Amniotic epithelial cell (primary cell): ENCODE data around the gene GAPVD1.
A peak's percentile ranks its signal among the peaks of the same experiment; 100 is the strongest.
"Not testable (repeated sequence)": the region's sequence is repeated elsewhere in the genome, so short reads cannot be mapped to it uniquely, and the experiment has no call there.

Experiments used
- DNase-seq: peaks from one replicate; pipeline ENCODE4 v3.0.0-alpha.2; 2010; ENCODE audit warnings: low read depth

The GAPVD1 gene

DNA sequence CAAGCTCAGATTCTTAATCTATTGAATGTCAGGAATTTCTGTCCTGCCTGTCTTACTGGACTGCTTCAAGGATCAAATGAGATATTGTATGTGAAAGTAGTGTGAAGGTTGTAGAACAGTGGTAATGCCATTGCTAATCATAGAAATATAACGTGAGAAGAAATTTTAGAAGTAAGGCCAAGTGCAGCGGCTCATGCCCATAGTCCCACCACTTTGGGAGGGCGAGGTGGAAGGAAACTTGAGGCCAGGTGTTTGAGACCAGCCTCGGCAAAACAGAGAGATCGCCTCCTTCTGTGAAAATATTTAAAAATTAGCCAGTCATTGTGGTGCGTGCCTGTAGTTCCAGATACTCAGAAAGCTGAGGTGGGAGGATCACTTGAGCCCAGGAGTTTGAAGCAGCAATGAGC lies 15.4 kb upstream of the GAPVD1 start:
- no peak for DNase-seq

DNA sequence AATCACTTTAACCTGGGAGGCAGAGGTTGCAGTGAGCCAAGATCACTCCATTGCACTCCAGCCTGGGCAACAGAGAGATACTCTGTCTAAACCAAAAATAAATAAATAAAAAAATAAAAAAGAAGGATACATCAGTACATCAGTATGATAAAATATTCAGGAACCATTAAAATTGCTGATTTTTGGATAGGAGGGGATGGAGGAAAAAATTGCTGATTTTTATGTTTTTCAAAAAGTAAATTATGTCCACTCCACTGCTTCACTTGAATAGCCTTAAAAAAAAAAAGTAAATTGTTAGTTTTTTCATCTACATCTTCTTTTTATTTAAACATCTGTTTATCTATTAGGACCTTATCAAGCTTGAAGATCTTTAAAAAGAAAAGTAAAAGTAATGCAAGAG lies 7.4 kb upstream of the GAPVD1 start:
- DNase-seq = no peak

DNA sequence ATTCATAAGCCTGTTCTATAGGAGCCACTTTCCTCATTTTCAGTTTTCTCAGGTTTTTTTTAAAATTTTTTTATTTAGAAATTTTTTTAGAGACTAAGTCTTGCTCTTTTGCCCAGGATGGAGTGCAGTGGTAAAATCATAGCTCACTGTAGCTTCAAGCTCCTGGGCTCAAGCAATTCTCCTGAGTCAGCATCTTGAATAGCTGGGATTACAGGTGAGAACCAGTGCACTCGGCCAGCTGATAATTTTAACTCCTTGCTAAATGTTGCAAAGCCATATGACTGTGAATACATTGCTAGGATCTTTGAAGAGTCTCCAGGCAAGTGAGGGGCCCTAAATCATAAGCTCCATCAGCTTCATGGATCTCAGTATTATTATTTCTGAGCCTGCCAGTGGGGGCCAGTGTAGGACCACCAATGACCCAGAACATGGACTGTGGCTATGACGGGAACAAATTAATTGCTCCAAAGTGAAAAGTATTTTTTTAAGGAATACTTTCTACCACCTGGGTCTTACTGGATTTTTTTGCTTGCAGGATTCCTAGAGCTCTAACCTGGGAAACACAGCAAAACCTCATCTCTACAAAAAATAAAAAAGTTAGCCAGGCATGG lies 5.7 kb upstream of the GAPVD1 start:
- no peak for DNase-seq

DNA sequence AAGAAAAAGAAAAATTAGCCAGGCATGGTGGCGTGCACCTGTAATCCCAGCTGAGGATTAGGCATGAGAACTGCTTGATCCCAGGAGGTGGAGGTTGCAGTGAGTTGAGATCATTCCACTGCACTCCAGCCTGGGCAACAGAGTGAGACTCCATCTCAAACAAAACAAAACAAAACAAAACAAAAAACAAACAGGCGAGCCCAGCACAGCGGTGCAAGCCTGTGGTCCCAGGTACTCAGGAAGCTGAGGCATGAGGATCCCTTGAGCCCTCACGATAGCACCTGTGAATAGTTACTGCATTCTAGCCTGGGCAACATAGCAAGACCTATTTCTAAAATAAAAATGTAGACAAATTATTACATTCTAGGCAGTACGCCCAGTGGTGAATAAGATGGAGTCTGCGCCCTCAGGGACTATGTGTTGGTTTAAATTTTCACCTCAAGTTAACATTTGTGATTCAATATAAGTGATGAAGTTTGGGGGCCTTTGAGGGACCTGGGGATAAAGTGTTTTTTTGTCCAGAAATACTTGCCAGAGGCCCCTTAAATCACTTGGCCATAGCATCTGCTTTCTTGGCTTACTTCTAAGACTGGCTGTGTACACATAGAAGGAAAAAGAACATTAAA lies 3.4 kb upstream of the GAPVD1 start:
- no peak for DNase-seq

DNA sequence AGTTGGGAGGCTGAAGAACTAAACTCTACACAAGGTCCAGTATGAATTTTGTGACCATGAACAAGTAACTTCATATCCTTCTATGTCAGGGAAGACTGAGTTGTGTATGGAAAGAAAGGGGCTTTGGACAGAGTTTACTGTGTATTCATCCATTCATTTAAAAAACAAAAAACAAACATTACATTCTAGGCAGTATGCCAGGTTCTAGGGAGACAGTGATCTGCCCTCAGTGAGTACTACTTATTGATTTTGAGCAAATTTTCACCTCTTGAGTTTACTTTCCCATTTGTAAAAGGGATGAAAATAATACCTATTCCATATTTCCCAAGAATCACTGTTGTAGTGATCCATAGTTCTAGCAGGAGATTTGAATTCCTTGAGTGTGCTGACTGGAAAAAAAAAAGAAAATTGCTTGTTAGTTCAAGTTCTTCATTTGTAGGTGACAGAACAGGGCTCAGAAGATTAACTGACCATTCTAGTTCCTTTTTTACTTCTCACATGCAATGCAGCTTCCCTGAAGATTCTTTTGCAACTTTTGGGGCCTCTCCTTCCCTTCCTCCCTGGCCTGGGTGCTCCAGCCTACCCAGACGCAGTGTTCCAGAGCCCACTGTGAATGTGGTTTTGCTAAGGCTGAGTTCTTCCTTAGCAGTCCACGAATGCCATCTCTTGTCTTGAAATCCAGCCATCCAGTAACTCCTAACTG lies 2.6 kb upstream of the GAPVD1 start:
- DNase-seq = no peak

DNA sequence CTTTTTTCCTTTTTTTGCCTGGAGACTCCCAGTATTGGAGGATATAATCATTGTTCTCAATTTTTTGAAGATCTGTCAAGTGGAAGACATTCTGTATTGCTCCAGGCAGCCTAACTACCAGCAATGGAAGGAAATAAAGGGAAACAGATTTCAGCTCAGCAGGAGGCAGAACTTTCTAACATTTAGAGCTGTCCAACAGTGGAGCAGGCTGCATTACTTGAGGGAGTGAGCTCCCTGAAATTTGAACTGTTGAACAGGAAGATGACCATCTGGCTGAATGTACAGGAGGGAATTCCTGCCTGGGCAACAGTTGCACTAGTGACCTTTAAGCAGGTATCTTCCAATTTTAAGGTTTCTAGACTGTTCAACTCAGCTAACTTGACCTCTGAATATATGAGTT lies 1.1 kb upstream of the GAPVD1 start:
- no peak for DNase-seq

DNA sequence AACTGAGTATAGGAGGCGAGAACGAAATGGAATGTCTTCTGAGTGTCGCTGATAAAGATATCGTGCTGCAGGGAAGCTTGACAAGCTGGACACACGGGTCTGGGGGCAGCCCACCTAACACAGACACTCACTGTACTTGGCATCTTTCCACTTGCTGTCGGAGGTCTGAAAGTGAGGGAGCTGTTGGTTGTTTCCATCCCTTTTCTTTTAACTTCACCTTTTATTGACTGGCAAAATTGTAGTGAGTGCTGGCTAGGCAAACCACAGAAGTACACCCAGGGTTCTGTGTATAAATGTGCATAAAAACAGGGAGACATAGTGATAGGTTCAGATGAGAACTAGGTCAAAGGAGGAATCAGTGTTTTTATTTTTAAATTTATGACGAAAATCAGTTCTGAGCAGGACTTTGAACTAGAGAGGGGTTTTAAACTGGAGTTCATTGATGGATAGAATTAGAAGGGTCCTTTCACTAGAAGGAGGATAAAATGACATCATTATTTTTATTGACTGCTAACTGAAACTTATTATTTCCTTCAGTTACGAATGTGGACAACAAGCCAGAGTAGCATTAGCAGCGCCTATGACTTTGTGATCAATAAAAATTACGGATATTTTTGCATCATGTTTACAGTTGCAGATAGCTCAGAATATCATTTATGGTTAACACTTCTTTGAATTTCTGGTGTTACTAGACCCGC lies 817 bp downstream of the GAPVD1 start:
- DNase-seq = no peak

DNA sequence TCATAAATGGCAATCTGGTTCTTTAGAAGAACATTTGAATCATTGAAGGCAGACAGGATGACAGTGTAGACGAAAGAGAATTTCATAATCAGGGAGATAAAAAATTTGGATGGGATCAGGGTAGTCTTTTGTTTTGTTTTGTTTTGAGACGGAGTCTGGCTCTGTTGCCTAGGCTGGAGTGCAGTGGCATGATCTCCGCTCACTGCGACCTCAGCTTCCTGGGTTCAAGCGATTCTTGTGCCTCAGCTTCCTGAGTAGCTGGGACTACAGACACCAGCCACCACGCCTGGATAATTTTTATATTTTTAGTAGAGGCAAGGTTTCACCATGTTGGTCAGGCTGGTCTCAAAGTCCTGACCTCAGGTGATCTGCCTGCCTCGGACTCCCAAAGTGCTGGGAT lies 2.4 kb downstream of the GAPVD1 start:
- not testable (repeated sequence) for DNase-seq

DNA sequence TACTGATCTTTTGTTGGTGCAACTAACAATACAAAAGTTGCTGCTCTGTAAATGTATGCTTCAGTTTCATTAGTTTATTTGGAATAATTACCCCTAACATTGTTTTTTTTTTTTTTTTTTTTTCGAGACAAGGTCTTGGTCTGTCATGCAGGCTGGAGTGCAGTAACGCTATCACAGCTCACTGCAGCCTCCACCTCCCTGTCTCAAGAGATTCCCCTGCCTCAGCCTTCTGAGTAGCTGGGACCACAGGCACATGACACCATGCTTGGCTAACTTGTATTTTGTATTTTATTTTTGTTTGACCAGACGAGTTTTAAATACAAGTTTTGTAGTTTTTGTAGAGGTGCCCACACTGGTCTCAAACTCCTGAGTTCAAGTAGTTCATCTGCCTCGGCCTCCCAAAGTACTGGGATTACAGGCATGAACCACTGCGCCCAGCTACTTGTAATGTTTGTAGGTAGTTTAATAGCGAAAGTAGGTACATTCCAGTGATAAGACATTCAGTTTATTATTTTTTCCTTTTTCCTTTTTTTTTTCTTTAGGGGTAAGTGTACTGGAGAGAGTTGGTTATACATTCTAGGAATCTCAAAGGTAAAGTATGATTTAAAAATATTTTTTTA lies 6.9 kb downstream of the GAPVD1 start:
- DNase-seq = no peak

DNA sequence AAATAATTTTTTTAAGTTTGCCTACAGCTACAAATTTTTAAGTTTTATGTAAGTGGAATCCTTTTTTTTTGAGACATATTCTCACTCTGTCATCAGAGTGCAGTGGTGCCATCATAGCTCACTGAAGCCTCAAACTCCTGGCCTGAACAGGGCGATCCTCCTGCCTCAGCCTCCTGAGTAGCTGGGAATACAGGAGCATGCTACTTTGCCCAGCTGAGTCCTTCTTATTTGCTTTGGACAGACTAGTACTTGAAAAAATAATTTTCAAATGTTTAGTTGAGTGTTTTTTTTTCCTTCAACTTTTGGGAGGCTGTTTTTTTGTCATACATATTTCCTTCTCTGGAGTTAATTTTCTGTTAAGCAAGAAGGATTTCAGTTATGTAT lies 7.4 kb downstream of the GAPVD1 start:
- no peak for DNase-seq

DNA sequence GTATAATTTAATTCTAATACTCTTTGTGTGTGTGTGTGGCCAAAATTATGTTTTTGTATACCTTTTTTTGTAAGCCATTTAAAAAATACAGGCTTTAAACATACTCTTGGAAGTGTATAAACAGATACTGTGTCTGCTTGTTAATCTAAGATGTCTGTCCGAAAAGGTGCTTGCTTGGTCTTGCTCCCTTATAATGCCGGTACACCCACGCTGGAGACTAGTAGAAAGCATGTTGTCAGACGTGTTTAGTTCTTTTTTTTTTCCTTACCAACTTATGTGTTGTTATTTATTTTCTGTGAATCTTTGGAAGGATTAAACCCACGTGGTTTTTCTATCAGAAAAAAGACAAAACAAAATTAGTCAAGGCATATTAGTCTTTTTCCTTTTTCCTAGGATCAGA lies 9.5 kb downstream of the GAPVD1 start:
- DNase-seq = no peak

DNA sequence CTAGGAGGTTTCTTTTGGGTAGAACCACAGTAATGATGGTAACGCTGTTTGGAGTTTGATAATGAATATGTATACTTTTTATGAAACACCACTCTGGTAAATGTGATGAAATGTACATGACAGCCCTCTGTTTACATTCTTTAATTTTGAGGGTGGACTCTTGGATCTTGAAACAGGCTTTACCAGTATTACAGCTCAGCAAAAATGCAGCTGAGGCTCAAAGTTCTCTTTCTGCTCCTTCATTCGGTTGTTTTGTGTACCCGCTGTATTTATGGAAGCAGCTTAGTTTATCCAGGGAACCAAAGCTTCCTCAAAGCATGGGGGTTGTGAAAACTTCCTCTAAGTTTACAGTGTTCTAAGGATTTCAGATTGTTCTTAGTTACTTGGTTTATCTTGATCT lies 11.1 kb downstream of the GAPVD1 start:
- DNase-seq = peak; percentile 40

DNA sequence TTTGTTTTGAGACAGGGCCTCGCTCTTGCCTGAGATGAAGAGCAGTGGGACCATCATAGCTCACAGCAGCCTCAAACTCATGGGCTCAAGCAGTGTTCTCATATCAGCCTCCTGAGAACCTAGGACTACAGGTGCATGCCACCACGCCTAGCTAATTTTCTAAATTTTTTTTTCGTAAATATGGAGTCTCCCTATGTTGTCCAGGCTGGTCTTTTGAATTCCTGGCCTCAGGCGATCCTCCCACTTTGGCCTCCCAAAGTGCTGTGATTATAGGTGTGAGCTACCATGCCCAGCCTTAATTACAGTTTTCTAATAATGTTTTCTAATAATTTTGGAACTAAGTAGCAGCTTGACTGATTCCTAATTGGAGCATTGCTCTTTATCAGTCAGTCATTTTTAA lies 15.1 kb downstream of the GAPVD1 start:
- DNase-seq = no peak

DNA sequence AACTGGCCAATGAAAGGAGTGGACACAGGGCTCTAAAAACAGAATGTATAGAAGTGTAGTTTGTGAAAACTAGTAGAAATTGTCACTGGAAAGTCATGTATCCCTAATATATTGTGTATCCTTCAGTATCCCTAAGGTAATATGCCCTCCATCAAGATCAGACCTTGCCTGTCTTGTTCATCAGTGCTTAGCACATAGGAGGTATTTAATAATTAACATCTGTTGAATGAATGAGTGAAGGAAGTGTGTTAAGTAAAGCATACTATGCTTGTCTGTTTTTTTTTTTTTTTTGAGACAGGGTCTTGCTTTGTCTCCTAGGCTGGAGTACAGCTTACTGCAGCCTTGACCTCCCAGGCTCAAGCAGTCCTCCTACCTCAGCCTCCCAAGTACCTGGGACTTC lies 15.8 kb downstream of the GAPVD1 start:
- no peak for DNase-seq

DNA sequence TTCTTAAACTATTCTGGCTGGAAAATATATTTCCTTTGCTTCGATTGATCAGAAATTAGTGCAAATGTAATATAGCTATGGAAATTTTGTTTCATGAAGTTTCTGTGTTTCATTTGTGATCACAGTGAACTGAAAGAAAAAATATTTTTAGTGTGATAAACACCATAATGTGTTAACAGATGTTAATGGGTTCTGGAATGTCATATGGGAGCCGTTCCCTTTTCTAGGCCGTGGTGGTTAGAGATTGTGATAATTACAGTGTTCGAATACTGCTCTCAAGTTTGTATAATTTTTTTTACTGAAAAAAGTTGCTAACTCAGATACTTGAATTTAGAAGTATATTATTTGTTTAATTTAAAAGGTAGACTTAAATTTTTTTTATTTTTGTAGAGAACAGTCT lies 19.3 kb downstream of the GAPVD1 start:
- no peak for DNase-seq

DNA sequence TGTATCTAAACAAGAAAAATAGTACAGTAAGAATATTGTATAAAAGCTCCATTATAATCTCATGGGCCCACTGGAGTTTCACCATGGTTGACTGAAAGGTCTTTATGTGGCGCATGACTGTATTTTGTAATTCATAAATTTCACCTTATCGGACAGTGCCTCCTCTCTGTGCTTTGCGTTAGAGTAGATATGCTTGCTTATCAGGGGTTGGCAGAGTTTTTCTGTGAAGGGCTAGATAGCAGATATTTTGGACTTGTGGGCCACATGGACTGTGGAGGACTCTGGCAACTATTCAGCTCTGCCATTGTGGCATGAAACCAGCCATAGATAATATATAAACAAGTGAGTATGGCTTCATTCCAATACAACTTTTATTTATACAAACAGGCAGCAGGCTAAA lies 23.2 kb downstream of the GAPVD1 start:
- DNase-seq = no peak

DNA sequence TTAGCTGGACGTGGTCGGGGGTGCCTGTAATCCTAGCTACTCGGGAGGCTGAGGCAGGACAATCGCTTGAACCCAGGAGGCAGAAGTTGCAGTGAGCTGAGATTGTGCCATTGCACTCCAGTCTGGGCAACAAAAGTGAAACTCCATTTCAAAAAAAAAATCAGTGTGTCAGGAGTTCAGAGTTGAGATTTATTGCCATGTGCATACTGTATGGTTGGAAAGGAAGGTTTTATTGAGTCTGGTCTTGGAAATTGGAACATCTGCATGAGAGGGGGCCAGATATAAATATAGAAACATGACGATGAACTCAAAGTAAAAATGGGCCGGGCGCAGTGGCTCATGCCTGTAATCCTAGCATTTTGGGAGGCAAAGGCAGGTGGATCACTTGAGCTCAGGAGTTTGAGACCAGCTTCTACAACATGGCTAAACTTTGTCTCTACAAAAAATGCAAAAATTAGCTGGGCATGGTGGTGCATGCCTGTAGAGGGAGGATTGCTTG lies 25.4 kb downstream of the GAPVD1 start:
- not testable (repeated sequence) for DNase-seq

DNA sequence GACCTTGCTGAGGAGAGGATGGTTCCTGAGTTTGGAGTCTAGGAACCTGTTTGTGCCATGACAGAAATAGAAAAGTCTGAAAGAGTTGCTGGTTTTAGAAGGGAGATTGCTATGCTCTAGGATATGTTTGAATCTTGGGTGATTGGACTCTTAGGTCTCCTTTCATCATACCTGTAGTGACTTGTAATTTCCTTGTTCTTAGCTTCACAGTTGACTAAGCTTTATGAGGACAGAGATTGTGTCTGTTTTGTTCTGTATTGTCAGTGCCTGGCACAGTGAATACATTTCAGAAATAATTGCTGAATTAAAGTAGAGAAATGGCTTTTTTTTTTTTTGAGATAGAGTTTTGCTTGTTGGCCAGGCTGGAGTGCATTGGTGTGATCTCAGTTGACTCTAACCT lies 31.5 kb downstream of the GAPVD1 start:
- DNase-seq = no peak

DNA sequence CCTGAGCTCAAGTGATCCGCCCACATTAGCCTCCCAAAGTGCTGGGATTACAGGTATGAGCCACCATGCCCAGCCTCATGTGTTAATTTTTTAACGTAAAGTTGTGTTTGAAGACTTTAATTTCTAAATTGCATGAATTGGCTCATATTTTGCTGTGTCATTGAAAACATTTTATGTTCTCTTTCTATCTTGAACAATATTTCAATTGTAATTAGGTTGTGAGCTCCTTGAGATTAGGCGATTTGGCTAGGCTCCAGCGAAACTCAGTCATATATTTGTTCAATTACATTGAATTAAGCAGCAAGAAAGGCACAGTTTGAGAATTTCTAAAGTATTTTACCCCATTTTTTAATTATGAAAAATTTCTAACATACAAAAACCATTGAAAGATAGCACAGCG lies 34.0 kb downstream of the GAPVD1 start:
- DNase-seq = no peak

DNA sequence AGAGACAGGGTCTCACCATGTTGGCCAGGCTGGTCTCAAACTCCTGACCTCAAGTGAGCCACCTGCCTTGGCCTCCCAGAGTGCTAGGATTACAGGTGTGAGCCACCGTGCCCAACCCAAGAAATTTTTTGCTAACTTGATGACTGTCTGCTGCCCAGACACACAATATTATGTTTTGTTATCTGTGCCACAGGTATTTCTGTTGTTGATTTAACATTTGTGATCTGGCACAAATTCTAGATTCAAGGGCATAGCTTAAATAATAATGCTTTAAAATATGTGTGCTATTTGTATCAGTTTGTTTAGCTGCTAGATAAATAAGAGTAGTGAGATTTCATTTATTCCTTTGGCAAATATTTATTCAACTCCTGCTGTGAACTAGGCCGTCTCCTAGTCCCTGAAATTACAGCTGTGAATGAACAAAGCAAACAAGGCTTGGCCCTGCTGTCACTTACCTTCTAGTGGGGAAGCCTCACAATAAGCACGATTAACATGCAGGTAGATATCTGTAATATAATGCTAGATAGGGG lies 35.3 kb downstream of the GAPVD1 start:
- no peak for DNase-seq

DNA sequence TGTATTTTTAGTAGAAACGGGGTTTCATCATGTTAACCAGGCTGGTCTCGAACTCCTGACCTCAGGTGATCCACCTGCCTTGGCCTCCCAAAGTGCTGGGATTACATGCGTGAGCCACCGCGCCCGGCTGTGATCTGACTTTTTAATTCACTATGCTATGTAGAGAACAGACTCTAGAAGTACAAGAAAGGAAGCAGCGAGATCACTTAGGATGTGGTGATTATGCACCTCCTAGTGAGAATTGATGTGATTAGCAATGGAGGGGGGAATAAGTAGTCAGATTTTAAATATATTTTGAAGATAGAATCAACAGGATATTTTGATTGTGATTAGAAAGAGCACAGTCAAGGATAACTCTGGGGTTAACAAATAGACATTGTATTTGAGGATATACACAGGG lies 36.3 kb downstream of the GAPVD1 start:
- DNase-seq = no peak

DNA sequence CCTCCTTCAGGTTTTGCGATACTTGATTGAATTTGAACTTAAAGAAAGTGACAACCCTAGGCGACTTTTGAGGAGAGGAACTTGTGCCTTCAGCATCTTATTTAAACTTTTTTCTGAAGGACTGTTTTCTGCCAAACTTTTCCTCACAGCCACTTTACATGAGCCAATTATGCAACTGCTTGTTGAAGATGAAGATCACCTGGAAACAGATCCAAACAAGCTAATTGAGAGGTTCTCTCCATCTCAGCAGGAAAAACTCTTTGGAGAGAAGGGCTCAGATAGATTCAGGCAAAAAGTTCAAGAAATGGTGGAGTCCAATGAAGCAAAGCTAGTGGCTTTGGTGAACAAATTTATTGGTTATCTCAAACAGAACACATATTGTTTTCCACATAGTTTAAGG lies 40.6 kb downstream of the GAPVD1 start:
- DNase-seq = no peak
